T-helper 9 cell (primary cell): Measurements from ENCODE around the gene MBNL1.
A peak's percentile ranks its signal among the peaks of the same experiment; 100 is the strongest.

Experiments
- DNase-seq: peaks from one replicate; pipeline ENCODE4 v3.0.0-alpha.2; 2020
- total RNA-seq, 2 donors: gene quantifications; one replicate each; lab custom pipeline; 2026; lab: John Stamatoyannopoulos, UW

The MBNL1 gene, protein sequence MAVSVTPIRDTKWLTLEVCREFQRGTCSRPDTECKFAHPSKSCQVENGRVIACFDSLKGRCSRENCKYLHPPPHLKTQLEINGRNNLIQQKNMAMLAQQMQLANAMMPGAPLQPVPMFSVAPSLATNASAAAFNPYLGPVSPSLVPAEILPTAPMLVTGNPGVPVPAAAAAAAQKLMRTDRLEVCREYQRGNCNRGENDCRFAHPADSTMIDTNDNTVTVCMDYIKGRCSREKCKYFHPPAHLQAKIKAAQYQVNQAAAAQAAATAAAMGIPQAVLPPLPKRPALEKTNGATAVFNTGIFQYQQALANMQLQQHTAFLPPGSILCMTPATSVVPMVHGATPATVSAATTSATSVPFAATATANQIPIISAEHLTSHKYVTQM
- total RNA-seq, result 870 to 948 reads per million in 2 donors

DNA sequence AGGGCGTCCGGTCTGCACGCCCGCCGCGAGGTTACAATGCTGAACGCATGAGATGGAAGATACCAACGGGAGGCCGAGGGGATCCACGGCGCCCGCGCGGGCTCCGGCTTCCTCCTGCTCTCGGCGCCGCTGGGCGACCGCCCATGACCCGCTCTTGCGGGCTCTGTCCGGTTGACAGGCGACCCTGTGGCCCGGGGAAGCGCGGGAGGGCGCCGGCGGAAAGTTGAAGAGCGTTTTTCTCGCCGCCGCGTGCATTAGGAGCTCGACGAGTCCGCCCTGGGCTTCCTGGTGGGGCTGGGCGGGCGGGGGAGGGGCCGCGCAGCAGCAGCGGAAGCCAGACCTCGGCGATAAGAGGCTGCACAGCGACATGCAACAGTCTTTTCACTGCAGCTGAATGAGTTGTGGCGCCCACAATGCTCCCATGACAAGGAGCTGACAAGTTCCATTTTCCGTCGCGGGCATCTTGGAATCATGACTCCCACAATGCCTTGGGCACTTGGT, at the start of gene MBNL1:
Gene MBNL1, plus strand, starts transcription at position 375 of the 501 bp plus-strand sequence. CDS start 31,265 bp downstream, outside the sequence.
- DNase-seq, result peak; percentile 74

DNA sequence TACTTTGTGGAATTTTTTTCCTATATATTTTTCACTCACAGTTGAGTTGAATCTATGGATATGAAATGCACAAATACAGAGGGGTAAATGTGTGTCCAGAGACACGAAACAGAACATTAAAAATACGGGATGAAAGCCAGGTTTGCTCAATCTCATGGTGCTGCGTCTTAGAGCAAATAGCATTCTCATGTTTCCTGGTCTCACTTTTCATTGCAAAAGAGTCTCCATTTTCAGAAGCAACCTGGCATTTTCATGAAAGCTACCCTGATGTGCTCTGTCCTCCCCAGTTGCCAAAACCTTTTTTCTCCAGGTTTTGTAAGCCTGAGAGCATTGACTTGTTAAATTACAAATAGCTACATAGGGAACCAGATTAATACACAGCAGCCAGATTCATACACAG, 49.5 kb upstream of the MBNL1 start:
- DNase-seq, result no peak

DNA sequence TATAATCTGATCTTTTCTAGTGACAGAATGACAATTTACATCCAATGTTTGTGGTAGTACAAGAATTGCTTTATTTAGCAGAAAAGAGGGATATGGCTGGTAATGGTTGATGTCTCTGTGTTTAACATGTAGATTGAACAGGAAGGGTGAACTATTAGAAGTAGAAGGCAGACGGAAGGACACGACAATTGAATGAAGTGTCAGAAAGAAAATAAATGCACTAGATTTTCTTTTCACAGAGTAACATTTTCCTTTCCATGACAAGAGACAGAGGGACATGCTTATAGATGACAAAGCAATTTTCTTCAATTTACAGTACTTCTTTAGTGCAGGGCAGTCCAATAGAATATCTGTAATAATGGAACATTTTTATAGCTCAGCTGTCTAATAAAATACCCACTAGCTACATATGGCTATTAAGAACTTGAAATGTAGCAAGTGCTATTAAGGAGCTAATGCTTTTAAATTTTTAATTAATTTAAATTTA, 48.9 kb upstream of the MBNL1 start:
- DNase-seq, result no peak

DNA sequence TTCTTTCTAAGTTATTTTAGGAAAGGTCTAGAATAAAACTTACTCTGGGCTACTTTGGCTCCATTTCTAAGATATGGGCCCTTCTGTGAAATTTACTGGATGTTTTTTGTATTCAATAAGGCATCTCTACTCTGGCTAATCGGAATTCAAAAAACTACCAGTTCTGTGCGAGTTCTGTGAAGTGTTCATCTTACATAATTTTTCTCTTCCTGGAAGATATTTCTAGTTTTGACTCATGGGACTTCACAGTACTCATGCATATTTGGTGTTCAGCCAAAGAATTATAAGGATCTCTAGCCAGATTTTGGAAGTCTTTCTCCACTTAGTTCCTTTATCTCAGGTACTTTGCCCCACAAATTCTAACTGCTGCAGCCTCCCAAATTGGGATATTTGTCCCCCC, 46.4 kb upstream of the MBNL1 start:
- DNase-seq, result no peak

DNA sequence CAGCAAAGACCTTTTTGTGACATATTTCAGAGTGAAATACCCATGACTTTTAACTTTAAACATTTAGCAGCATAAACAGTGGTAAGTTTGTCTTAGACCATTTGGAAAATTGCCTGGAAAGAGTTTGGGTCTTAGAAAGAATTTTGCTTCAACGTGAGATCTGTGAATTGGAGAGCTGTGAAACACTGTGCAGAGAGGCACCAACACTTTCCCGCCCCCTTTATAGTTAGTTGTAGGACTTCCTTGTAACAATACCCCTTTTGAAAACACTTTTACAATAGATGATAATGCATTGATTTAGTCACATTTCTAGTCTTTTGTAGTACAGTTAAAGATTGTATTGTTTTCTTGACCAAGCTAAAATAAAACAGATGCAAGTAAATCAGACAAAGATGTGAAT, 43.5 kb upstream of the MBNL1 start:
- no peak for DNase-seq

- no peak for DNase-seq
These were observed 42.6 kb upstream of the MBNL1 start for GRCh38 chr3:152226176-152226575.

- no peak for DNase-seq
These were observed 41.7 kb upstream of the MBNL1 start for GRCh38 chr3:152227027-152227426.

DNA sequence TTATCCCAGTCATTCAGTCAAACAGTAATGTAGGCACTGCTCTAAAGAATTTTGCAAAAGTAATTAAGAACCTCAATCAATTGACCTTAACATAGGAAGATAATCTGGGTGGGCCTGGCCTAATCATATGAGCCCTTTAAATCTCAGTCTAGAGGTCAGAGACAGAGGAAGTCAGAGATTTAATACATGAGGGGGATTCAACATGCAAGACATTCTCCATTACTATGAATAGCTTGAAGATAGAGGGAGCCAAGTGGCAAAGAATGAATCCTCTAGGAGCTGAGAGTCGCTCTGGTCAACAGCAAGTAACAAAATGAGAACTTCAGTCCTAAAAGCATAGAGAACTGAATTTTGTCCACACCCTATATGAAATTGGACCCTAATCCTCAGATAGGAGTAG, 39.0 kb upstream of the MBNL1 start:
- no peak for DNase-seq

DNA sequence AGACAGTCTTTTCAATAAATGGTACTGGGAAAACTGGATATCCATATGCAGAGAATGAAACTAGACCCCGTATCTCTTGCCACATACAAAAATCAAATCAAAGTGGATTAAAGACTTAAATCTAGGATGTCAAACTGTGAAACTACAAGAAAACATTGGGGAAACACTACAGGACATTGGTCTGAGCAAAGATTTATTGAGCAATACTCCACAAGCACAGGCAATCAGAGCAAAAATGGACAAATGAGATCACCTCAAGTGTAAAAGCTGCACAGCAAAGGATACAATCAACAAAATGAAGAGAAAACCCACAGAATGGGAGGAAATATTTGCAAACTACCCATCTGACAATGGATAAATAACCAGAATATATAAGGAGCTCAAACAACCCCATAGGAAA, 38.4 kb upstream of the MBNL1 start:
- no peak for DNase-seq

DNA sequence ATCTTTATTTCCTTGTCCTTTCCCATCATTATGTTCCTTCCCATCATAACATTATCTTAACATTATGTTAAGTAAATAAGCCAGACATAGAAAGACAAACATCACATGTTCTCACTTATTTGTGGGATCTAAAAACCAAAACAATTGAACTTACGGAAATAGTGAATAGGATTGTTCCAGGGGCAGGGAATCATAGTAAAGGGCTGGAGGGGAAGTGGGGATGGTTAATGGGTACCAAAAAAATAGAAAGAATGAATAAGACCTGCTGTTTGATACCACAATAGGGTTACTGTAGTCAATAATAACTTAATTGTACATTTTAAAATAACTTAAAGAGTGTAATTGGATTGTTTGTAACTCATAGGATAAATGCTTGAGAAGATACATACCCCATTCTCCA, 36.7 kb upstream of the MBNL1 start:
- no peak for DNase-seq

DNA sequence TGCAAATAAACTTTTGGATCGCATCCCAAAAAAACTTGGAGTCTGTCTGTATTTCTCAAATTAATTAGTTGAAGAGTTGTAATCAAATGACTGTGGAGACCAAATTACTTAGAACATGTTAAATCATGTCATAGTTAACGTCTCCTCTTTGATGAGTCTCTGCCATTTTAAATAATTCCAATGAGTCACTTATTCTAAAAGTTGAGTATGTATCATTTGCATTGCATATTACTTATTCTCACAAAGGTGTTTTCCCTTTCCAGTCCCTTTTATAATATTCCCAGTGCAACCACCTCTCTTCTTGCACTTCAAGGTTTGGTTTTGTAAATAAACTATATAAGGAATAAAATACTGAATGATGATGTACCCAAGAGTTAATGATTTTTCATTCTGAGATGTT, 36.0 kb upstream of the MBNL1 start:
- DNase-seq, result no peak

GRCh38 chr3:152234657-152235375, 33.9 kb upstream of the MBNL1 start:
- no peak for DNase-seq

GRCh38 chr3:152235709-152236298, 32.9 kb upstream of the MBNL1 start:
- DNase-seq, result no peak

DNA sequence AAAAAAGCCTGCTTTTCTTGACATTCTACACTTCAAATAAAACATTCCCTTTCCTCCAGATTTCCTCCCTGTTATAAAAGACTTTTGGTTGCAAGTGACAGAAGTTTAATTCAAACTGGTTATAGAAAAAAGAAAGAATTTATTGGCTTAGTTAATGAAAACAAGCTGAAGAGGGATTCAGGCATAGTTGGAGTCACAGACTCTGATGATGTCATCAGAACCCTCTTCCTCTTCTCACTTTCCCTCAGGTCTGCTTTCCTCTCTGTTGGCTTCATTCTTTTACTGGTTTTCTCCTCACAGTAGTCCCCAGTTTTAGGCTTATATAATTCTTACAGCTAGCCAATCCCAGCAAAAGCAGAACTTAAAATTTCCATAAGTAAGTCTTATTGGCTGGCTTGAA, 32.0 kb upstream of the MBNL1 start:
- no peak for DNase-seq

DNA sequence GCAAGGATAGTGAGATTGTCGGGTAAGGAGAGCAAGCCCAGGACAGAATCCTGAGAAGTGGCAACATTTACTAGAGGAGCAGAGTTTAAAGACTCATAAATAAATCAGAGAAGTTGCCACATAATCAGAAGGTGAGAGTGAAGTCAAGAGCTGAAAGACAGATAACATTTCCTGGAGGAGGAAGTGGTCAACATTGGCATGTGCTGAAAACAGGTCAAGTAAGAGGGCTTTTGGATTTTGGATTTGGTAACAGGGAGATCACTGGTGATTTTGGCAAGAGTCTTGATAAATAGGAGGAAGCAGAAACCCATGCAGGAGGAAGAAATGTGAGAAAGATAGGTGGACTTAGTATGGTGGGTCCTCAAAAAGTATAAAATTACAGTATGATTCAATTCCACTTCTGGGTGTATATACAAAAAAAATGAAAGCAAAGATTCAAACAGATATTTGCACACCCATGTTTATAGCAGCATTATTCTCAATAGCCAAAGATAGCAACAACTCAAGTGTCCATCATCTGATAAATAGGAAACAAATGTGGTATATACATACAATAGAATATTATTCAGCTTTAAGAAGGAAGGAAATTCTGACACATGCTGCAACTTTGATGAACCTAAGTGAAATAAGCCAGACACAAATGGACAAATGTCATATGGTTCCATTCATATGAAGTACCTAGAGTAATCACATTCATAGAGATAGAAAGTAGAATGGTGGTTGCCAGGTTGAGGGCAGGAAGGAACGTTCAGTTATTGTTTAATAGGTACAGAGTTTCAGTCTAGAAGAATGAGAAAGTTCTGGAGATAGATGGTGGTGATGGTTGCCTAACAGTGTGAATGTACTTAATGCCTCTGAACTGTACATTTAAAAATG, 27.3 kb upstream of the MBNL1 start:
- no peak for DNase-seq

GRCh38 chr3:152243301-152243711, 25.4 kb upstream of the MBNL1 start:
- no peak for DNase-seq

DNA sequence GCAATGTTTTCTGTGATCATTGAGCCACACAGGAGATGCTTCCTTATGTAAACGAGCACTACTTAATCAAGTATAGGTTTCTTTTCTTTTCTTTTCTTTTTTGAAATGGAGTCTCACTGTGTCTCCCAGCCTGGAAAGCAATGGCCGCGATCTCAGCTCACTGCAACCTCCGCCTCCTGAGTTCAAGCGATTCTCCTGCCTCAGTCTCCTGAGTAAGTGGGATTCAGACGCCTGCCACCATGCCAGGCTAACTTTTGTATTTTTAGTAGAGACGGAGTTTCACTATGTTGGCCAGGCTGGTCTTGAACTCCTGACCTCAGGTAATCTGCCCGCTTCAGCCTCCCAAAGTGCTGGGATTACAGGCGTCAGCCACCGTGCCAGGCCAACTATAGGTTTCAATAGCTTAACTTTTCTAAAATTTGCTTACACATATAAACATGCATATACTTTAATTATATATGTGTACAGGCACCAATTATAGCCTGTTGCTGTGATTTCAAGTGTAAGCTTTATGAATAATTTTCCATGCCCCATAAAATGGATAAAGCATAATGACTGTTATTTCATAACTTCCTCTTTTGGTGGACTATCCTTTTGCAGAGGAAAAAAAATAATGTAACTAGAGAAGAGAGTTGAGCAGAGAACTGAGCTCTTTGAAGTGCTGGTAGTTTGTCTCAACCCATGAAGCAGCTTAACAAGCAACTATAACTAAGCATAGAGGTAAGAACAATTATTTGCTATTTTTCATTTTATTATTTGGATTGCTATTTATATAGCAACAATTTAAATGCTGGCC, 24.8 kb upstream of the MBNL1 start:
- DNase-seq, result peak; percentile 13

- no peak for DNase-seq
These were observed 24.2 kb upstream of the MBNL1 start for GRCh38 chr3:152244517-152244888.

DNA sequence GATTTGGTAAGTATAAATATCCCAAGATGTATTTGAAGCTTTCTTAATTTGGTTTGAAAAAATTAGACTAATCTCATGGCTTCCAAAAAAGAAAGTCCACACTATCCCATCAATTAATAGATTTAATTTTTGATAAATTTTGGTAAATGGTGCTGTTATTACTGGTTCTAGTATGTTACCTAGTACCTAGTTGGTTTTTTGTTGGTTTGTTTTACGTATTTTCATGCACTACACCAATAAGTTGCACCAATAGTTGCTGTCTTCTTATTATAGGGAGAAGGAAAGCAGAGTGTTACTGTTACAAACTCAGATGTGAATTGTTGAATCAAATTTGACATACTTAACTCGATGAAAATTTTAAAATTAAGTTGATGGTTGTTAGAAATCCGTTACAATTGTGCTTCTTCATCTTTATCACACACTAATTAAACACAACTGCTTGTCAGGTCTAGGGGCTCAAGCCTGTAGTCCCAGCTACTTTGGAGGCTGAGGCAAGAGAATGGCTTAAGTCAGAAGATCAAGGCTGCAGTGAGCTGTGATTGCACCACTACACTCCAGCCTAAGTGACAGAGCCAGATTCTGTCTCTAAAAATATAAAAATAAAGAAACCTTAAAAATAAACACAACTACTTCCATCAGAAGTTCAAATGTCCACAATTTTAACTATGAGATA, 23.1 kb upstream of the MBNL1 start:
- DNase-seq, result no peak

- DNase-seq, result no peak
These were observed 16.8 kb upstream of the MBNL1 start for GRCh38 chr3:152251916-152252315.

- no peak for DNase-seq
These were observed 16.0 kb upstream of the MBNL1 start for GRCh38 chr3:152252755-152253154.
